Endothelial cell of umbilical vein (primary cell): ENCODE measurements around the gene BCL3. TPM values are rescaled to one million over a fixed set of nuclear protein-coding genes. Genes with fewer than 3 reads are reported as not detected.

Experiments
- BruUV-seq: library from RNA; stranded (reverse); fragments of 400-500 nt; replicated peaks from 2 replicates; lab custom pipeline; 2021; lab: Mats Ljungman, UMichigan
- CTCF ChIA-PET: fragments of 300-600, 350-600 bp; sonication (Branson Sonifier 250); formaldehyde crosslinking; loops from one replicate; lab custom pipeline; 2021; ENCODE audit warnings: antibody characterized with exemption, inconsistent platforms; lab: Charles Lee
- POLR2A ChIA-PET: fragments of 300-600, 350-600 bp; sonication (Branson Sonifier 250); formaldehyde crosslinking; loops from one replicate; lab custom pipeline; 2021; ENCODE audit warnings: antibody characterized with exemption, inconsistent platforms; lab: Charles Lee
- DNase-seq: peaks from one replicate; pipeline ENCODE4 v3.0.0-alpha.2; 2011; ENCODE audit warnings: low read depth, low spot score
- FAIRE-seq: peaks from 2 replicates; lab custom pipeline; 2011; peaks lifted over from hg19 to GRCh38; lab: Jason Lieb, UNC
- H2AFZ ChIP-seq: 2 replicates; pipeline ENCODE4 v1.6.0; 2012; ENCODE audit warnings: low read depth, low read length, control low read depth, inconsistent platforms
- H3K27ac ChIP-seq: 2 replicates; pipeline ENCODE4 v1.5.1; 2011; ENCODE audit warnings: low read depth, mild to moderate bottlenecking, control low read depth, low read length, moderate library complexity; ENCODE audit not compliant: insufficient read depth
- H3K27me3 ChIP-seq, 2 experiments: 2 replicates each; pipeline versions ENCODE4 v1.6.0 to v1.6.1; 2011; ENCODE audit warnings: low read length in 2 of 2, mixed read lengths in 1 of 2; ENCODE audit not compliant: control insufficient read depth in 2 of 2, insufficient read depth in 2 of 2
- H3K36me3 ChIP-seq, 2 experiments: 2 replicates in 1 of 2; 3 replicates in 1 of 2; pipeline ENCODE4 v1.5.1; 2011; ENCODE audit warnings: low read length in 2 of 2, mild to moderate bottlenecking in 1 of 2, moderate library complexity in 1 of 2; ENCODE audit not compliant: control insufficient read depth in 2 of 2, insufficient read depth in 2 of 2; ENCODE audit errors: extremely low read depth in 1 of 2
- H3K4me1 ChIP-seq: 3 replicates; pipeline ENCODE4 v1.5.1; 2011; ENCODE audit warnings: mild to moderate bottlenecking, low read length; ENCODE audit not compliant: control insufficient read depth, insufficient read depth; ENCODE audit errors: extremely low read depth
- H3K4me2 ChIP-seq: 2 replicates; pipeline ENCODE4 v1.6.1; 2011; ENCODE audit warnings: low read length, control low read depth, mixed read lengths; ENCODE audit not compliant: insufficient read depth
- H3K4me3 ChIP-seq, 3 experiments: fragments of 200-600 bp in 1 of 3; sonication (generic), shearing (Covaris generic) in 1 of 3; replicated peaks in 1 of 3; 2 replicates each; pipeline ENCODE4 v1.5.1; 2011 to 2016; ENCODE audit warnings: control low read depth in 3 of 3, low read length in 3 of 3, mild to moderate bottlenecking in 2 of 3, inconsistent platforms in 1 of 3, low read depth in 1 of 3, moderate library complexity in 1 of 3; ENCODE audit not compliant: insufficient read depth in 1 of 3
- H3K79me2 ChIP-seq: 2 replicates; pipeline ENCODE4 v1.6.0; 2012; ENCODE audit warnings: low read length, inconsistent platforms; ENCODE audit not compliant: control insufficient read depth, insufficient read depth
- H3K9ac ChIP-seq: replicated peaks from 2 replicates; pipeline ENCODE3; 2011; ENCODE audit warnings: low read length, control low read depth; ENCODE audit not compliant: insufficient read depth; ENCODE audit errors: extremely low read depth
- H3K9me1 ChIP-seq: replicated peaks from 3 replicates; pipeline ENCODE4 v1.6.0; 2011; ENCODE audit warnings: mild to moderate bottlenecking, low read length; ENCODE audit not compliant: control insufficient read depth, insufficient read depth; ENCODE audit errors: extremely low read depth
- H3K9me3 ChIP-seq: replicated peaks from 2 replicates; pipeline ENCODE4 v1.5.1; 2012; ENCODE audit warnings: low read length, inconsistent platforms; ENCODE audit not compliant: control insufficient read depth, insufficient read depth
- H4K20me1 ChIP-seq: replicated peaks from 2 replicates; pipeline ENCODE3; 2011; ENCODE audit warnings: mild to moderate bottlenecking, low read length; ENCODE audit not compliant: control insufficient read depth, insufficient read depth; ENCODE audit errors: extremely low read depth
- EZH2 ChIP-seq: IDR thresholded peaks from 2 replicates; pipeline ENCODE4 v1.6.1; 2012; ENCODE audit warnings: borderline replicate concordance, low read depth, mild to moderate bottlenecking, moderate library complexity, low read length, inconsistent platforms; ENCODE audit not compliant: severe bottlenecking
- FOS ChIP-seq: IDR thresholded peaks from 2 replicates; pipeline ENCODE4 v1.6.1; 2011; ENCODE audit warnings: mild to moderate bottlenecking, low read length, moderate library complexity, borderline replicate concordance; ENCODE audit not compliant: insufficient read depth
- GATA2 ChIP-seq: IDR thresholded peaks from 2 replicates; pipeline ENCODE4 v1.7.0; 2011; ENCODE audit warnings: low read depth, mild to moderate bottlenecking, moderate library complexity, mixed read lengths, low read length; ENCODE audit not compliant: insufficient read length, insufficient read depth
- JUN ChIP-seq: IDR thresholded peaks from 2 replicates; pipeline ENCODE4 v1.6.1; 2011; ENCODE audit warnings: borderline replicate concordance, low read depth; ENCODE audit not compliant: insufficient read length, insufficient read depth
- MYC ChIP-seq: IDR thresholded peaks from one replicate; pipeline ENCODE4 v1.6.1; 2011; ENCODE audit warnings: mild to moderate bottlenecking, low read depth, low read length
- POLR2AphosphoS5 ChIP-seq: IDR thresholded peaks from 2 replicates; pipeline ENCODE4 v1.6.1; 2012; ENCODE audit warnings: low read depth, mild to moderate bottlenecking, control low read depth, low read length, moderate library complexity; ENCODE audit not compliant: insufficient read depth
- dilution Hi-C: fragments of 300-500 bp; cut with MboI; formaldehyde crosslinking; loops from one replicate; pipeline ENCODE4 v1.15.0; 2019; ENCODE audit warnings: low sequenced_read_pairs; ENCODE audit not compliant: extremely low pct_ligation_motif_present
- intact Hi-C: fragments of 100-400 bp; cut with micrococcal nuclease; formaldehyde crosslinking; loops from one replicate; pipeline ENCODE4 v1.10.0; 2022
- polyA plus RNA-seq, 4 experiments: library from polyadenylated mRNA; depleted of rRNA in 3 of 4; stranded (reverse) in 3 of 4; unstranded in 1 of 4; fragments of >200 nt; gene quantifications; 2 replicates each; pipeline versions ENCODE4 v1.2.1 to v1.2.3, GENCODE V29; 2011 to 2012; ENCODE audit warnings: missing spikeins in 1 of 4
- total RNA-seq: library from RNA; stranded (reverse); gene quantifications from 2 replicates; pipeline ENCODE4 v1.2.3, GENCODE V29; 2021
- TF ChIP-seq, protein P1 (sequence below): IDR thresholded peaks from 2 replicates; pipeline ENCODE4 v1.6.1; 2011; ENCODE audit not compliant: insufficient read depth, insufficient read length
- TF ChIP-seq, protein P2 (sequence below), 2 donors: IDR thresholded peaks; 1 replicate in 1 of 2; 2 replicates in 1 of 2; pipeline ENCODE4 v1.5.1; 2011; ENCODE audit warnings: low read length in 2 of 2, mild to moderate bottlenecking in 2 of 2, moderate library complexity in 2 of 2, control low read depth in 1 of 2, inconsistent platforms in 1 of 2, low read depth in 1 of 2; ENCODE audit not compliant: insufficient read depth in 1 of 2; ENCODE audit errors: extremely low read depth in 1 of 2

Gene BCL3
- total and polyA plus RNA-seq, 2 donors (not counting 3 experiments of a cell fraction or from before 2014, with no cell fraction given) = 11.0 to 26.9 TPM

DNA sequence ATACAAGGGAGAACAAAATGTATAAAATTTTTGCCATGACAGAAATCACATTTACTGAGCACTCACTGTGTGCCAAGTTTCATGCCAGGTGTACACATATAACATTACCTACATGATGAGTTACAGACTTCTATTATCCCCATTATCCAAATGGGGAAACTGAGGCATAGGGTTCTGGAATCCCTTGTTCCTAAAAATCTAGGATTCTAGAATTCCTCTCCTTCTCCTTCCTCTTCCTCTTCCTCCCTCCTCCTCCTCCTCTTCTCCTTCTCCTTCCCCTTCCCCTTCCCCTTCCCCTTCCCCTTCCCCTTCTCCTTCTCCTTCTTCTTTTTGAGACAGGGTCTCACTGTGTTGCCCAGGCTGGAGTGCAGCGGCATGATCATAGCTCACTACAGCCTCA, 14.2 kb upstream of the BCL3 start:
- FAIRE-seq (no peak), DNase-seq (no peak)
- no TSS peak for BruUV-seq
- no peak overlapping the region for H3K9ac ChIP-seq
- H3K9me3 ChIP-seq = no peaks in the 10 kb centered on the region
- H3K9me1 ChIP-seq = no peaks in the 10 kb centered on the region
- POLR2A ChIA-PET = no interaction called here
- no peaks in the 10 kb centered on the region for H3K36me3 ChIP-seq
- intact Hi-C loops (no loop called here), dilution Hi-C loops (no loop called here)
- no peaks in the 10 kb centered on the region for H3K27me3 ChIP-seq
- no peak overlapping the region for H3K27ac ChIP-seq
- H3K4me2 ChIP-seq = no peak overlapping the region
- CTCF ChIA-PET = interaction anchor here (1.0 kb wide), 1 partner anchor 36 kb away, joined by 4 read pairs; no protein-coding TSS in a partner anchor
- no peak for TF ChIP-seq GATA2
- no peak for TF ChIP-seq FOS
- TF ChIP-seq POLR2AphosphoS5 = no peak
- no peak for TF ChIP-seq JUN
- TF ChIP-seq, protein P1, sequence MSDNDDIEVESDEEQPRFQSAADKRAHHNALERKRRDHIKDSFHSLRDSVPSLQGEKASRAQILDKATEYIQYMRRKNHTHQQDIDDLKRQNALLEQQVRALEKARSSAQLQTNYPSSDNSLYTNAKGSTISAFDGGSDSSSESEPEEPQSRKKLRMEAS = no peak
- no peak for TF ChIP-seq EZH2
- TF ChIP-seq, protein P2, sequence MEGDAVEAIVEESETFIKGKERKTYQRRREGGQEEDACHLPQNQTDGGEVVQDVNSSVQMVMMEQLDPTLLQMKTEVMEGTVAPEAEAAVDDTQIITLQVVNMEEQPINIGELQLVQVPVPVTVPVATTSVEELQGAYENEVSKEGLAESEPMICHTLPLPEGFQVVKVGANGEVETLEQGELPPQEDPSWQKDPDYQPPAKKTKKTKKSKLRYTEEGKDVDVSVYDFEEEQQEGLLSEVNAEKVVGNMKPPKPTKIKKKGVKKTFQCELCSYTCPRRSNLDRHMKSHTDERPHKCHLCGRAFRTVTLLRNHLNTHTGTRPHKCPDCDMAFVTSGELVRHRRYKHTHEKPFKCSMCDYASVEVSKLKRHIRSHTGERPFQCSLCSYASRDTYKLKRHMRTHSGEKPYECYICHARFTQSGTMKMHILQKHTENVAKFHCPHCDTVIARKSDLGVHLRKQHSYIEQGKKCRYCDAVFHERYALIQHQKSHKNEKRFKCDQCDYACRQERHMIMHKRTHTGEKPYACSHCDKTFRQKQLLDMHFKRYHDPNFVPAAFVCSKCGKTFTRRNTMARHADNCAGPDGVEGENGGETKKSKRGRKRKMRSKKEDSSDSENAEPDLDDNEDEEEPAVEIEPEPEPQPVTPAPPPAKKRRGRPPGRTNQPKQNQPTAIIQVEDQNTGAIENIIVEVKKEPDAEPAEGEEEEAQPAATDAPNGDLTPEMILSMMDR (IDR thresholded peaks at IDR 0.05; ENCODE audit: extremely low read depth in 1 of 2, insufficient read depth in 1 of 2, low read depth in 1 of 2, low read length in 2 of 2) = no peak
- no peak for TF ChIP-seq MYC
- H3K4me1 ChIP-seq = no peaks in the 10 kb centered on the region
- H3K79me2 ChIP-seq = no peaks in the 10 kb centered on the region
- no peak overlapping the region for H2AFZ ChIP-seq
- no peaks in the 10 kb centered on the region for H4K20me1 ChIP-seq
- H3K4me3 ChIP-seq = no peak overlapping the region
